H1 (cell line): ENCODE data around the gene CD1B. TPM values are rescaled to one million over a fixed set of nuclear protein-coding genes. Genes with fewer than 3 reads are reported as not detected.

ENCODE experiments used
- CHD7 ChIP-seq: fragments of 300-600 bp; sonication (generic); IDR thresholded peaks from 2 replicates; pipeline ENCODE4 v1.7.1; 2012; ENCODE audit warnings: low read length, moderate library complexity, mild to moderate bottlenecking, inconsistent platforms; ENCODE audit not compliant: insufficient replicate concordance
- JUN ChIP-seq: IDR thresholded peaks from 2 replicates; pipeline ENCODE4 v1.6.1; 2011; ENCODE audit warnings: low read depth, mild to moderate bottlenecking, improper control_type of control experiment, low read length
- RFX5 ChIP-seq: IDR thresholded peaks from 2 replicates; pipeline ENCODE4 v1.6.1; 2011; ENCODE audit warnings: low read depth, low read length, improper control_type of control experiment, borderline replicate concordance
- polyA plus RNA-seq, 7 experiments: library from polyadenylated mRNA; depleted of rRNA in 3 of 7; stranded (reverse) in 5 of 7; unstranded in 2 of 7; fragments of >200 nt in 5 of 7; fragments of 200-250 nt in 2 of 7; gene quantifications; 1 replicate in 5 of 7; 2 replicates in 1 of 7; 4 replicates in 1 of 7; pipeline versions ENCODE4 v1.2.1 to v1.2.3, GENCODE V29; 2011 to 2013; ENCODE audit warnings: missing spikeins in 2 of 7, mixed read lengths in 2 of 7
- total RNA-seq: library from RNA; stranded (reverse); fragmentation: NEBNext Ultra II Directional; extraction: Animal tissue kit (Norgen Biotek cat#: 25700); gene quantifications from 2 replicates; pipeline ENCODE4 v1.2.1, GENCODE V29; 2021

Gene CD1B
- total and polyA plus RNA-seq, 2 of the 8 experiments (the other 6 are each of a cell fraction or from before 2014, with no cell fraction given): not detected

DNA sequence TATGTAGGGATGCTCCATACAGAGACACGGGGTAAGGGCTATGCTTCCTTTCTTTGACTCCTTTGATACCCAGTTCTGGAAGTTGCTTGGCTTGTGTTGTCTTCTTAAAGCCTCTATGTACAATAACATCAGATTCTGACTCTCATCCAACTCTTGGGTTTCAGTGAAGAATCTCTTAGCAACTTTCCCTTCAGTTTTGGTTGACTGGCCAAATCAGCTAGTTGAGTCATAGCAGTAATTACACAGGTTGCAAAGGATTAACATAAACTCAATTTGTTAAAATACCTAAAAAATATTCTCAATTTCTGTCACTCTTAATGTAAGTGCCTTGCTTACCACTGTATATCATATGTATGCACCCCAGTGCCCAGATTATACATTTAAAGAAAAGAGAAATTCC is 31.6 kb upstream of the CD1B start (continued):
- no peak for TF ChIP-seq CHD7
- no peak for TF ChIP-seq RFX5
- no peak for TF ChIP-seq JUN
